Stimulated activated naive CD4-positive, alpha-beta T cell treated with Interleukin-2 at 50 U/mL for 16 hours (primary cell): ENCODE data around the gene ELAVL1.

Experiments
- DNase-seq: peaks from one replicate; lab custom pipeline; 2025; lab: John Stamatoyannopoulos, UW

The ELAVL1 gene

DNA sequence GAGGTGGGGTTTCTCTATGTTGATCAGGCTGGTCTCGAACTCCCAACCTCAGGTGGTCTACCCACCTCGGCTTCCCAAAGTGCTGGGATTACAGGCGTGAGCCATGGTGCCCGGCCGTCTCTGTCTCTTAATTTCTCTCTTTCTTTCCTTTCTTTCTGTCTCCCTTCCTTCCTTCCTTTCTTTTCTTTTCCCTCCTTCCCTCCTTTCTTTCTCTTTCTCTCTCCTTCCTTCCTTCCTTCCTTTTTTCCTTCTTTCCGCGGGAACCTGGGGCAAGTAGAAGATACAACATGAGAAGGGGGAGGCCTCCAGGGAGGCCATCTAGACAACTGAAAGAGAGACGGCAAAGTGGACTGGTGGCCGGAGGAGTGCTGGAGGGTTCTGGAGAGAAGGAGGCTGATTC lies 15.2 kb upstream of the ELAVL1 start:
- no peak for DNase-seq

DNA sequence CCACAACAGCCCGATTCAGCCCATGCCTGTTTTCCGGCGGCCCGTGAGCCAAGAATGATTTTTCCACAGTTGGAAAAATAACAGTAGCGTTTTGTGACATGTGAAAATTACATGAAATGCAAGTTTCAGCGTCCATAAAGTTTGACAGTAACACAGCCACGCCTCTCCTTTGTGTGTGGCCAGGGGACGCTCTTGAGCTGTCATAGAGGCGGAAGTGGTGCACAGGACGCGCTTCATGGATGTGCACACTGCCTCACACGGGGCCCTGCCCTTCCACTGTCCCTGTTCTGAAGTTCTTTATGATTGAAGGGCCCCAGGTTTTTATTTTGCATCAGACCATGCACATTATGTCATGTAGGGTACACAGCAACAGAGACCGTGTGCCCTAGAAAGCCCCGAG lies 12.4 kb upstream of the ELAVL1 start:
- peak; percentile 17 for DNase-seq

DNA sequence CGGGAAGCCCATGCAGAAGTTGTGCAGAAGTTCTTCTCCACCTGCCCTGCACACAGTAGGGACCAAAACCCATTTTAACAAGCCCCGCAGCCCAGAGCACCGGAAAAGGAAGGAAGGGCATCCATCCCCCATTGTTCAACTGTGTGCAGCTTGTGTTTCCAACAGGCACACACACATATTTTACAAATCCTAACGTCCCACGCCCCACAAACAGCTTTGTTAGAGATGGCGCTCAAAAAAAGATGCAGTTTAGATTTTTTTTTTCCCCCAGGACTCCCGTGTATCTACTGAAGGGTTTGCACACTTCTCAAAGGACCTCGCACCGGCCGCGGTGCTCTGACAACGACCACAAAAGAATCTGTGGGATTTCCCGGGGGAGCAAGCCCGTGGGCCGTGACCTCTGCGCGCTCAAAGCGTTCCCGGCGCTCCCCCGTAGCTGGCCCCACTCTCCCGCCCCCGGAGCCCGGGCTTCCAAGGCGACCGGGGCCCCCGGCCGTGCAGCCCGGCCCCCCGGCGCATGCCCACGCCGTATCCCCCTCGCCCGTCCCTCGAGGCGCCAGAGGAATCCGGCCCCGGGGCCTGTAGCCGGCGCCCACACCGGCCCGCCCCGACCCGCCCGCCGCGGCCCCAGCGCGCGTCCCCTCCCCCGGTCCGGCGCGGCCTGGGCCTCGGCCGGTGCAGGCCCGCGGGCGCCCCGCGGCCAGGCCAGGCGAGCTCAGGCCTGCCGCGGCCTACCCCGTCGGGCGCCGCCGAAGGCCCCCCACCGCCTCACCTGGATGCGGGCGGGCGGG lies 523 bp downstream of the ELAVL1 start:
- DNase-seq, result peak; percentile 33

DNA sequence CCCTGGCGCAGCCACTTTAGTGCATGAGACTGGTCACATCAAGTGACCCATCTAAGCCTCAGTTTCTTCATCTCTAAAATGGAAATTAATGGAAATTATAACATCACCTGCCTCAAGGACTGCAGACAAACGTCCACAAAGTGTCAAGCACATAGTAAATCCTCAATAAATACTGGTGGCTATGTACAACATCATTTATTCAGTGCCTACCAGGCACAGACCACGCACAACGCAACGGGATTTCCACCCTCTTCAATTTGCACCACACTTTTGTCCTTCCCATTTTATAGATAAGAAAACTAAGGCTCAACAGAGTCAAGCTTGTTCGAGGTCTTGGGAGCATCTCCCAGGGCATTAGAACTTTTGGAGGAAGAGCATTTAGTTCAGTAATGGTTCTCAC lies 1.4 kb downstream of the ELAVL1 start:
- no peak for DNase-seq

DNA sequence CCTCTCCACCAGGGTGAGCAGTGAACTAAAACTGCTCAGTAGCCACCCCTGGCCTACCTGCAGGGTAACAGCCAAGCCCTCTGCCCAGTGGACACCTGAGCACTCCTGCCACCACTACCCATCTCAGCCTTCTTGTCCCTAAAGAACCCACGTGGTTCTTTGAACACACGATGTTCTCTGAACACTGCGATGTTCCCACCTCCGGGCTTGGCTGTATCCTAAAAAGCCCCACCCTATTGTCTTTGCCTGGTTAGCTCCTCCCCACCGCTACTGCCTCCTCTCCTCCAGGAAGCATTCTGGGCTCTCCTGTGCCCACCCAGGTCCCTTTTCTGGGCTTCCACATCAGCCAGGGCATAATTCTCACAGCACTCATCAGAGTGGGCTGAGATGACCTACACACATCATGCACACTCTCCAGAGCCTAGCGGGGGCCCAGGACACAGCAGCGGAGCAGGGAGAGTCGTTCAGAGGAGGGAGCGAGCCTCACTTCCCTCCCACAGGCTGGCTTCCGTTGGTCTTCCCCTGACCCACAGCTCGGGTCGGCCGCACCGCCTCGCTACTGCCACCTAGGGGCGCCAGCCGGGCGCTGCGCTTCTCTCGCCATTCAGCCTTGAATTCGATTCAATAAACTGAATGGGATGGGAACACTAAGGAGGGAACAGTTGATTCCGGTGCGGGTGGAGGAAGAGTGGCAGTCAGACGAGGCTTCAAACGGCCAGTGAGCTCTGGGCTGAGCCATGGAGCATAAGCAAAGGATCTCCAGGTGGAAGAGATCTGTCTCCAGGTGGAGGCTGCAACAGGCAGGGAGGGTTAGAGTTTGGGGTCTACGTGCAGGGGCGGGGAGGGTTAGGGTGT lies 3.2 kb downstream of the ELAVL1 start:
- DNase-seq, result peak; percentile 63

DNA sequence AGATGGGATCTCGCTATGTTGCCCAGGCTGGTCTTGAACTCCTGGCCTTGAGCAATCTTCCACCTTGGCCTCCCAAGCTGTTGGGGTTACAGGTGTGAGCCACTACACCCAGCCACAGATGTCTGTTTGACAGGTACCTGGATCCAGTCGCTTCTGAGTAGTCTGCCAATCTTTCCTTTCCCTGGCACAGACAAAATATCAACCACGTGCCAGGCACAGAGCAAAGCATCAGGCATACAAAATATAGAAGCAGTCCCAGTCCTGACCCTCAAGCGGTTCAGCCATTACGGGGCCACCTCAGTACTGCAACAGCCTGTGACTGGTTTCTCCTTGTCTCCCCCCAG lies 3.8 kb downstream of the ELAVL1 start:
- DNase-seq, result no peak

DNA sequence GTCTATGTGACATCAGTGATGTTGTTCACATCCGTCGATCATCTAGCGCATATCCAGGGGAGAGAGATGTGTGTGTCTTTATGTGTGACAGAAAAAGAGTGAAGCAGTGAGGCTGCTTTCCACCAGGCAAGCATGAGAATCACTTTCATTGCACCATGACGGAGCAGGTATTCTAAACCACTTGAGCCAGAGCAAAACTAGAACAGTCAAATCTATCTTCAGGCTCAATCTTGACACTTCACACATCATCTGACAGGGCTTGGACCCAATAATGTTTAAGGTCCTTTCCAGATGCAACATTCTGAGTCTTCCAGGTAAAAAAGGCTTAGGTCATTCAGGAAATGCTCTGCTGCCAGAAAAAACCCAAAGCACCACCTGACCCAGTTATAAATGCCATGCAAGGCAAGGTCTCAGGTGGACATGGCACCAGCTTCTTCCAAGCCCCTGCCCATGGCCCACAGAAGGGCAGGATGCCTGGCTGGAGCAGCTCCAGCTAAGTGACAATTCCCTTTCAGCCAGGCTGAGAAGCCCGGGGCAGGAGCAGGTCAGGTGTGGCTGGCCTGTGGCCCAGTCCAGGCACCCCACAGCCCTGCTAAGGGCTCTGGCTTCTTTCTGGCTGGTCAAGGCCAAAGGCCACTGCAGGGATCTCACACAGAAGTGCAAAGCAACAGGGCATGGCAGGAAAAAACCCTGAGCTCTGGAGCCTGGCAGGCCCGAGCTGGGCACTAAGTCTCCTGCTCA lies 5.0 kb downstream of the ELAVL1 start:
- DNase-seq, result no peak

DNA sequence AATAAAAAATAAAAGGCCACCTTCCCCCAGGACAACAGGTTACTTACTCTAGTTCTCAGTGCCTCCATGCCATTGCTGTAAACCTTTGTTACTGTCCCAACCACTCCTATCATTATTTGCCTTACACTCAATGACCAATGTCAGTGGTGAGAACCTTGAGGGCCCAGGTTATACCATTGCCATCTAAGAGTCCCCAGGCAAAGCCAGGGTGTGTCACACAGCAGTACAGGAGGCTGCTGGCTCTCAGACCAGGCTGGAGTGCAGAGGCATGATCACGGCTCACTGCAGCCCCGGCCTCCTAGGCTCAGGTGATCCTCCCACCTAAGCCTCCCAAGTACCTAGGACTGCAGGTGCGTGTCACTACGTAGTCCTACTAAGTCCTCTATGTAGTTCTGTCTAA lies 6.1 kb downstream of the ELAVL1 start:
- no peak for DNase-seq

DNA sequence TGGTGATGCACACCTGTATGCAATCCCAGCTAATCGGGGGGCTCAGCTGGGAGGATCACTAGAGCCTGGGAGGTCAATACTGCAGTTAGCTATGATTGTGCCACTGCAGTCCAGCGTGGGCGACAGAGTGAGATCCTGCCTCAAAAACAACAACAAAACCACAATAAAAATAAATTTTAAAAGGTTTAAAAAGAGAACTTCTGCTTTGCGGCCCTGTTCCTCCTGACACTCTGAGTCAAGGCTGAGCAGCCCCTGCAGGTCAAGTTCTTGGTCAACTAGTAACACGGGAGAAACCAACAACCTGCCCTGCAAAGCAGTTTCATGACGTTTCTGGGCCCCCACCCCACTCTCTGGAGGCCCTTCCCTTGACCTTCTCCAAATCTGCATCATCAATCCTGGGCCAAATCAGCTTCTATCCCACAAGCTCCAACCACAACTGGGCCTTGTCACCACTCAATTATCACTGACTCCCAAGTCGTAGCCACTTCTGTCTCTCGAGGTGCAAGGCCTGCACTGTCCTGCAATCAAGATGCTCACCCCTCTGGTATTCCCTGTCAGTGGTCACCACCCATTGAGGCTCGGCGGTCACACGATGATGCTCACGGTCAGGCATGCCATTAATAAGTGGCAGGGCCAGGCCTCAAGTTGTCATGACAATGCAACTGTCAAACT lies 7.5 kb downstream of the ELAVL1 start:
- DNase-seq, result no peak

DNA sequence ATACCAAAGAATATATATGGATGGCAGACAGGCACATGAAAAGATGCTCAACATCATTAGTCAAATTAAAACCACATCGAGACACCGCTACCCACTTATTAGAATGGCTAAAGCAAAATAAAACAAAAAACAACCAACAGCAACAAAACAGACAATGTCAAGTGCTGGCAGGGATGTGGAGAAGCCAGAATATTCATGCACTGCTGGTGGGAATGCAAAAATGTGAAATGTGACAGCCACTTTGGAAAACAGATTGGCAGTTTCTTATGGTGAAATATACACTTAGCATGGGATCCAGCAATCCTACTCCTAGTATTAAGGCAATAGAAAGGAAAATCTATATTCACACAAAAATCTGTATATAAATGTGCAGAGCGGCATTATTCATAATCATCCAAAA lies 8.6 kb downstream of the ELAVL1 start:
- no peak for DNase-seq

DNA sequence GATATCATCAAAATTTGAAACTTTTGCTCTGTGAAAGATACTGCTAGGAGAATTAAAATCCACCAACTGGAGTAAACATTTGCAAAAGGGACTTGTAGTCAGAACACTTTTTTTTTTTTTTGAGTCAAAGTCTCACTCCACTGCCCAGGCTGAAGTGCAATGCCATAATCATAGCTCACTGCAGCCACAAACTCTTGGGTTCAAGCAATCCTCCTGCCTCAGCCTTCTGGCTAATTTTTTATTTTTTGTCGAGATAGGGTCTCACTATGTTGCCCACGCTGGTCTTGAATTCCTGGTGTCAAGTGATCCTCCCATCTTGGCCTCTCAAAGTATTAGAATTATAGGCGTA lies 9.7 kb downstream of the ELAVL1 start:
- DNase-seq, result no peak

DNA sequence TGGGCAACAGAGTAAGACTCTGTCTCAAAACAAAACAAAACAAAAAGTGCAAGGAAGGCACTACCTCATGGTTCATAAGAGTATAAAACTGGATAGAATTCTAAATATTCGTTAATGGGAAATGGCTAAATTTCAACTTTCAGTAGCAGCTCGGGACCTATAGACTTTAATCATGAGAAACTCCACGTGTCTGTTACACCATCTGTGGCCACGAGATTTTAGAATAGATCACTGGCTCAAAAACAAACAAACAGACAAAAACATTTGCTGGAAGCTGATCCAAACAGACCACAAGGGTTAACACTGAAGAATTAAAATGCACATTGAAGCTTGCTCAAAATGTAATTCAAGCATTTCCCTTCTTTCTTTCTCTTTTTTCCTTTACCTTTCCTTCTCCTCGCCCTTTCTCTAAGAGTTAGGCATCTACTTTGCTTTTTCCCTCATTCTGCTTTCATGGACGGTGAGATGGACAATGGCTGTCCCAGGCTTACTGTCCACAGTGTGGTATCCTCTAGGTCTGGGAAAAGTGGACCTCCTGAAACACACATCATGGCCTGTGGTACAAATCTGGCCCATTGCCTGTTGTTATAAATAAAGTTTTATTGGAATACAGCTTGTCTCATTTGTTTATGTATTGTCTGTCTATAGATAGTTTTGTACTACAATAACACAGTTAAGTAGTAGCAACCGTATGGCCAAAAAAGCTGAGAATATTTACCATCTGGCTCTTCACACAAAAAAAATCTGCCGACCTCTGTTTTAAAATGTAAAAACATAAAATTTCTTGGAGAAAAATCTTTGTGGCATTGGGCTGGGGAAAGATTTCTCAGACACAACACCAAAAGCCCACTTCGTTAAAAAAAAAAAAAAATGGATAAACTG lies 10.3 kb downstream of the ELAVL1 start:
- no peak for DNase-seq

DNA sequence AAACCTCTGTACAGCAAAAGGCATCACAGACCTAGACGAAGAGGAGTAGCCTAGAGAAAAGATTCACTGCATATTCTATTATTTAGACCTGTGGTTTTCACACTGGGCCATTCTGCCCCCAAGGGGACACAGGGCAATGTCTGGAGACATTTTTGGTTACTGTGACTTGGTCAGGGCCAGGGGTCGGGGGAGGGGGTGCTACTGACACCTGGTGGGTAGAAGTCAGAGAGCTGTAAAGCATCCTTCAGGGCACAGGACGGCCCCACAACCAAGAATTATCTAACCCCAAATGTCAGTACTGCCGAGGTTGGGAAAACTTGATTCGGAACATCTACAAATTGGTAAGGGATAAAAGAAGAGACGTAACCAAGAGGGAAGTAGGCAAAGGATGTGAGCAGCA lies 11.3 kb downstream of the ELAVL1 start:
- DNase-seq, result no peak

DNA sequence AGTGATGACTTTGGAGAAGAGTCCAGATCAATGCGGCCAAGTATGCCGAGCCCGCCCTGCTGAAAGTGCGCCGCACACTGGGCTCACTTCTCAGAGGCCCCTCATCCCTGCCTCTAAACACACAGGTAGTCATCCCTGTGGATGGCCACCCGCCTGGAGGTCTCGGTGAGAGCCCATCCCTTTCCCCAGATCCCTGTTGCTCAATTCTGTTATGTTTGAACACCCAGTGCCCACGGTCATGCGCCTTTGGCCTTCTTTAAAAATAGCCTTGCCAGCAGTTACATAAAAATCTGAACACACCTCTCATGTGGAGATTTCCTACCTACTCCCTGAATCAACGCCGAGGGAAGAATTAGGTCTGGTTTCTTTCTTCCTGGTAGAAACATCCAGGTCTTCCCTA lies 11.9 kb downstream of the ELAVL1 start:
- no peak for DNase-seq

DNA sequence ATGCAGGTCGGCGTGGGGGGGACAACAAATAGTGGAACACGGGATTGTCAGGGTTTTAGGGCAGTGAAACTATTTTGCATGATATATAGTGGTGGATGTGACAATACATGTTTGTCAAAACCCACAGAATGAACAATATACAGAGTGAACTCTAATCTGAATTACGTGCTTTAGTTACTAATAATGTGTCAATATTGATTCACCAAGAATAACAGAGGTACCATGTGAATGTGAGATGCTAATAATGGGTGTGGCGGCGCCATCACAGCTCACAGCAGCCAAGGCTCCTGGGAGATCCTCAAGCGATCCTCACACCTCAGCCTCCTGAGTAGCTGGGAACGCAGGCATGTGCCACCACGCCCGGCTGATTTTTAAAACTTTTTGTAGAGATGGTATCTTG lies 12.9 kb downstream of the ELAVL1 start:
- no peak for DNase-seq

DNA sequence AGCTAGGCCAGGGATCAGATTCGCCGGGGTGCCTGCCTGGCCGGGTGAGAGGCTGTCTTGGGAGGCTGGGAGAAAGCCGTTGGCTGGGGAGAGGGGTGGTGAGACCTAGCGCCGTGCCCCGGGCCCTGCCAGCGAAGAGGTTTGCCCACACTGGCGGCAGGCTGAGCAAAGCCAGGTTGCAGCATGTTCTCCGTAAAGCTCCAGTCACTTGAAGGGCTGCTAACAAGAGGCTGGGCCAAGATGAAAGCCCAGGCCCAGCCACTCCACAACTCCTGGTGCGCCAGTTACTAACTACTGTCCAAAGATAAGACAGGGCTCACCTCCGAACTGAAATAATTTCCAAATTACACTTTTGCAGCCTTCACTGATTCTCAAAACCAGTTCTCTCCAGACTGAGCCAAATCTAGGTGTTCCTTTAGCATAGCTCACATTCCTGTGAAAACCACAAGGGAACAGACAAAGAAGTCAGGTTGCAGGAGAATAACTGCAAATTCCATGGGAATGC lies 16.3 kb downstream of the ELAVL1 start:
- no peak for DNase-seq

DNA sequence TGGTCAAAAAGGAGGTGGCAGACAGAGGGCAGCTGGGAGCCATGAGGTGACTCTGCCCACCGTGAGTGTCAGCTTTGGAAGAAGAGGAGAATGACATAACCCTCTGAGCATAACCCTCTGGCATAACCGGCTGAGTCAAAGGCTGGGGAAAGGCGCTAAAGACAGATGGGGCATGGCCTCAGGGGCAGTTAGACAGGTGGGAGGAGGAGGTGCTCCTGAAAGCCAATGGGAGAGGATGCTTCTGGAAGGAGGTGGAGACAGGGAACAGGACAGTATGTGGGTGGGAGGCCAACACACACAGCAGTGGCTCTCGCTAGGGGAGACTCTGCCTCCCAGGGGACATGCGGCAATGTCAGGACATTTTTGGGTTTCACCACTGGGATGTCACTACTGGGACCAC lies 17.1 kb downstream of the ELAVL1 start:
- no peak for DNase-seq

DNA sequence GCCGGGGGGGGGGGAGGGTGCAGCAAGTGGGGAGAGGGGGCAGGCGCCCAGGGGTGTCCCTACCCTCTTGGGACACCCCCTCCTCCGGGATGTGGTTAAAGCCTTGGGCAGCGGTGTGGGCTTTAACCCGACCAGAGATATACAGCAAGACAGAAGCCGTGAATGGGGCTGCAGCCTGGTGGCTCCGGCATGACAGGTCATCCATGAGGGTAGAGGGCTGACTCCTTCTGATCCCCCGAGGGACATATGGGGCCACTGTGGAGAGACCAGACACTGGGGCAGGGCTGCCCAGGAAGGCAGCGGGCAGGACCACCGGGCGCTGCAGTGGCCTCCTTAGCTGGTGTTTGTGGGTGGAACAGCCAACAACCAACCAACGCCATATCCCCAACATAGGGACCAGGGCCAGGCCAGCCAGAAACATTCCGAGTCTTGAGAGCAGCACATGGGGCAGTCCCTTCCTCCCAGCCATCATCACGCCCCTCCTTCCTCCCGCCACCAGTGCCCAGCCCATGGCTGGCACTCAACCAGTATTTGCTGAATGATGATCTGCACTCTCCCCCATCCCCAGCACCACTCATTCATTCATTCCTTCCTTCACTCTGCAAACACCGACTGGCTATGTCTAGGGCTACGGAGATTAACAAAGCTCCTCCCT lies 18.2 kb downstream of the ELAVL1 start:
- no peak for DNase-seq

DNA sequence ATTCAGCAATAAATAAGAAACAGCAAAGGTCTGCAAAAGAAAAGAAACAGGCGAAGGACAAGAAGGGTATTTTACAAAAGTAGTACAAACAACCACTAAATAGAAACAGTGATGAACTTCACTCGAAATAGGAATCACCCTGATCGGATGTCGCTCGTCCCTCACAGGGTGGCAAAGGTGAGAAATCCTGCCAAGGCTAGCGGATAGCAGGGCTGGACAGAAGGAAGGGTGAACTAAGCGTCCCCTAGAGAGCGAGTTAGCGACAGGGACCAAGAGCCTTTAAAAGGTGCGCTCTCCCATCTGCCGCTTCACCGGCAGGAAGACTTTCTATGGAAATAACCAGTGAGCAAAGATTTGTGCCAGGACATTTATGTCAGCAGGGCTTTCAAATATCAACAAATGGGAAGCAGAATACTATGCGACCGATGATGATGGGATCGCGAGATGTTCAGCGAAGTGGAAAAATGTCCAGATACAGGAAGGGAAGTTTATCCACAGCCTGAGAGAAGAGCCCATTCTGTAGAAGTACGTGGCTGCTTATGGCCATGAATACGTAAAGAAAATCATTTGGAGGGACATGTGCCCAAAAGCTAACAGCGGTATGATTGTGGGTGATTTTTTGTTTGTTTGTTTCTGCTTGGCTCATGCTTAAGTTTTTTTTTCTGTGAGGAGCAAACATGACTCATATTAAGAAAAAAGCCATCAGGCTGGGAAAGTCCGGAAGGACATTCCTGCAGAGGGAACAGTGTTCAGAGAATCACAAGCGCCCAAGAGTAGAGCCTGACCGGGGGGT lies 18.9 kb downstream of the ELAVL1 start:
- DNase-seq, result no peak

DNA sequence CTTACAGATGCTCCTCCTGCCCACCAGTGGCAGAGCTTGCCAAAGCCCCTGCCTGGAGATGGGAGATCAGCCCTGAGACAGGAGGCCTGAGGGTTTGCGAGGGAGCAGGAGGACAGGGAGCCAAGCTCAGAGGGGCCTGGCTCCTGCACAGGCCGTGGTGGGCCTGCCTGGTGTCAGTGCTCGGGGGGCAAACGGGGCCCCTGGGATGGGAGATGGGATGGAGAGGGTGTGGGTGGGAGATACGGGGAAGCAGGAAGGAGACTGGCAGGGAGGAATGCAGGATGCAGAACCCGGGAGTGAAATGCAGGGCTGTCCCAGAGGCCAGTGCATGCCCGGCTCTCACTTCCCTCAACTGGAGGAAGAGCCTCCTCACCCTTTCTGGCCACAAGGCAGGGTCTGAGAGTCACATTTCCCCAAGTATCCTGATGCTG lies 19.9 kb downstream of the ELAVL1 start:
- DNase-seq, result no peak
